Vagina (tissue), 2 donors: ENCODE data around the gene FASTKD1. TPM values are rescaled to one million over a fixed set of nuclear protein-coding genes. Genes with fewer than 3 reads are reported as not detected.

ENCODE experiments used
- DNase-seq, 2 donors: peaks; one replicate each; pipeline ENCODE4 v3.0.0-alpha.2; 2017; ENCODE audit errors: extremely low spot score in 2 of 2
- H3K27ac ChIP-seq: fragments of 200-600 bp; sonication (generic); one replicate; pipeline ENCODE4 v1.5.1; 2019
- H3K27me3 ChIP-seq: fragments of 200-600 bp; sonication (generic); one replicate; pipeline ENCODE4 v1.5.1; 2019
- H3K36me3 ChIP-seq, 2 donors: fragments of 200-600 bp; sonication (generic); one replicate each; pipeline ENCODE4 v1.5.1; 2017 to 2019
- H3K4me1 ChIP-seq: fragments of 200-600 bp; sonication (generic); one replicate; pipeline ENCODE4 v1.5.1; 2019
- H3K4me3 ChIP-seq, 2 donors: fragments of 200-600 bp; sonication (generic); 1 replicate in 1 of 2; 2 replicates in 1 of 2; pipeline ENCODE4 v1.5.1; 2016 to 2019
- H3K9me3 ChIP-seq: fragments of 200-600 bp; sonication (generic); one replicate; pipeline ENCODE4 v1.5.1; 2019
- POLR2A ChIP-seq, 2 donors: fragments of 450-650 bp; IDR thresholded peaks; one replicate each; pipeline ENCODE4 v1.6.1; 2017; ENCODE audit warnings: antibody characterized with exemption in 2 of 2, mild to moderate bottlenecking in 2 of 2, moderate library complexity in 2 of 2
- POLR2AphosphoS5 ChIP-seq, 2 donors: sonication (generic); formaldehyde crosslinking; IDR thresholded peaks; one replicate each; pipeline ENCODE4 v1.9.0; 2017; ENCODE audit warnings: antibody characterized with exemption in 2 of 2, mild to moderate bottlenecking in 2 of 2, low read depth in 1 of 2; ENCODE audit not compliant: insufficient read depth in 1 of 2
- intact Hi-C: fragments of 100-400 bp; cut with DNase I; formaldehyde crosslinking; loops from one replicate; pipeline ENCODE4 v1.15.1; 2023
- total RNA-seq: library from RNA; depleted of rRNA; stranded (reverse); fragments of >200 nt; gene quantifications from one replicate; pipeline ENCODE4 v1.2.3, GENCODE V29; 2016
- TF ChIP-seq, protein P1 (sequence below), 3 experiments: fragments of 450-650 bp in 2 of 3; fragments of 200-600 bp in 1 of 3; sonication (generic) in 1 of 3; IDR thresholded peaks; one replicate each; pipeline ENCODE4 v1.5.1; 2017 to 2019; ENCODE audit warnings: antibody characterized with exemption in 3 of 3, mild to moderate bottlenecking in 2 of 3, moderate library complexity in 2 of 3

FASTKD1 gene
- total RNA-seq, 1 donor from 2014 or later: 17.7 TPM

- no peak overlapping the region for H3K27ac ChIP-seq
- H3K4me3 ChIP-seq: no peak overlapping the region
- TF ChIP-seq, protein P1, sequence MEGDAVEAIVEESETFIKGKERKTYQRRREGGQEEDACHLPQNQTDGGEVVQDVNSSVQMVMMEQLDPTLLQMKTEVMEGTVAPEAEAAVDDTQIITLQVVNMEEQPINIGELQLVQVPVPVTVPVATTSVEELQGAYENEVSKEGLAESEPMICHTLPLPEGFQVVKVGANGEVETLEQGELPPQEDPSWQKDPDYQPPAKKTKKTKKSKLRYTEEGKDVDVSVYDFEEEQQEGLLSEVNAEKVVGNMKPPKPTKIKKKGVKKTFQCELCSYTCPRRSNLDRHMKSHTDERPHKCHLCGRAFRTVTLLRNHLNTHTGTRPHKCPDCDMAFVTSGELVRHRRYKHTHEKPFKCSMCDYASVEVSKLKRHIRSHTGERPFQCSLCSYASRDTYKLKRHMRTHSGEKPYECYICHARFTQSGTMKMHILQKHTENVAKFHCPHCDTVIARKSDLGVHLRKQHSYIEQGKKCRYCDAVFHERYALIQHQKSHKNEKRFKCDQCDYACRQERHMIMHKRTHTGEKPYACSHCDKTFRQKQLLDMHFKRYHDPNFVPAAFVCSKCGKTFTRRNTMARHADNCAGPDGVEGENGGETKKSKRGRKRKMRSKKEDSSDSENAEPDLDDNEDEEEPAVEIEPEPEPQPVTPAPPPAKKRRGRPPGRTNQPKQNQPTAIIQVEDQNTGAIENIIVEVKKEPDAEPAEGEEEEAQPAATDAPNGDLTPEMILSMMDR (IDR thresholded peaks at IDR 0.05): no peak
- no peak for TF ChIP-seq POLR2A (IDR thresholded peaks at IDR 0.05)
- TF ChIP-seq POLR2AphosphoS5 (IDR thresholded peaks at IDR 0.05; ENCODE audit: insufficient read depth in 1 of 2, low read depth in 1 of 2): no peak
- H3K9me3 ChIP-seq: no peaks in the 10 kb centered on the region
- no peak for DNase-seq
- no peaks in the 10 kb centered on the region for H3K27me3 ChIP-seq
- intact Hi-C loops: no loop called here
- H3K4me1 ChIP-seq: peaks cover 5% of the 10 kb centered on the region
- peaks cover 0 to 20% of the 10 kb centered on the region in 2 donors for H3K36me3 ChIP-seq
Observed at GRCh38 chr2:169485650-169486138, 88.0 kb downstream of the FASTKD1 start.

DNA sequence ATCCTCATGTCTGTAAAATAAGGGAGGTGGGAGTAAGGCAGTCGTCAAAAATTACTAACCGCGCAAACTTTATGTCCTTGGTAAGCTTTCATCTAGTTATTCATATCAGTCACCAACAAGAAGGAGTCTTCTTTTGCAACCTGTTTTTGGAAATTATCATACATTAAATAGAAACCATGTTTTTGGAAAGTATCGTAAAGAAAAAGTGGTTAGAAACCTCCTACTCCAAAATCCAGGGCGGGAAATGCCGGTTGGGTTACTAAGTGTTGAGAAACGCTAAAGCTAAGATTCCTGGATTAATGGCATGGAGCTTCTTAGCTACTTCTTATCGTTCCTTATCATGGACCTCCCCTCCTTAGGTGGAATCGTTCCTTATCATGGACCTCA is 93.6 kb downstream of the FASTKD1 start:
- DNase-seq: no peak
- H3K27ac ChIP-seq: peak overlapping the region; percentile 75

More for the DNA sequence above, 93.6 kb downstream of the FASTKD1 start:
- Histone ChIP-seq H3K9me3 (no peaks in the 10 kb centered on the region), H3K36me3 (peaks cover 0 to 10% of the 10 kb centered on the region in 2 donors), H3K27me3 (no peaks in the 10 kb centered on the region), H3K4me3 (peak overlapping the region; percentile 58 to 75), H3K4me1 (peaks cover 12% of the 10 kb centered on the region)
- no peak for TF ChIP-seq POLR2AphosphoS5 (IDR thresholded peaks at IDR 0.05; ENCODE audit: insufficient read depth in 1 of 2, low read depth in 1 of 2)
- TF ChIP-seq POLR2A (IDR thresholded peaks at IDR 0.05): no peak
- TF ChIP-seq, protein P1 (IDR thresholded peaks at IDR 0.05): no peak
- intact Hi-C loops: no loop called here

Other genes with a start within 250 kb of the FASTKD1 start
- gene LRP2, start 211.3 kb downstream of the FASTKD1 start, total RNA-seq: not detected
- gene BBS5, start 94.4 kb downstream of the FASTKD1 start, total RNA-seq: 4.7 TPM
- 0.49 TPM for gene KLHL41, start 64.2 kb downstream of the FASTKD1 start, total RNA-seq
- 48.1 TPM for gene PPIG, start 10.5 kb upstream of the FASTKD1 start, total RNA-seq
- 0.49 TPM for gene CFAP210, start 120.5 kb upstream of the FASTKD1 start, total RNA-seq
- 4.7 TPM for gene PHOSPHO2, start 120.6 kb upstream of the FASTKD1 start, total RNA-seq
- 5.6 TPM for gene KLHL23, start 160.0 kb upstream of the FASTKD1 start, total RNA-seq
- 47.1 TPM for gene SSB, start 225.0 kb upstream of the FASTKD1 start, total RNA-seq